ENCODE results near the gene SLCO3A1.

Gene SLCO3A1

DNA sequence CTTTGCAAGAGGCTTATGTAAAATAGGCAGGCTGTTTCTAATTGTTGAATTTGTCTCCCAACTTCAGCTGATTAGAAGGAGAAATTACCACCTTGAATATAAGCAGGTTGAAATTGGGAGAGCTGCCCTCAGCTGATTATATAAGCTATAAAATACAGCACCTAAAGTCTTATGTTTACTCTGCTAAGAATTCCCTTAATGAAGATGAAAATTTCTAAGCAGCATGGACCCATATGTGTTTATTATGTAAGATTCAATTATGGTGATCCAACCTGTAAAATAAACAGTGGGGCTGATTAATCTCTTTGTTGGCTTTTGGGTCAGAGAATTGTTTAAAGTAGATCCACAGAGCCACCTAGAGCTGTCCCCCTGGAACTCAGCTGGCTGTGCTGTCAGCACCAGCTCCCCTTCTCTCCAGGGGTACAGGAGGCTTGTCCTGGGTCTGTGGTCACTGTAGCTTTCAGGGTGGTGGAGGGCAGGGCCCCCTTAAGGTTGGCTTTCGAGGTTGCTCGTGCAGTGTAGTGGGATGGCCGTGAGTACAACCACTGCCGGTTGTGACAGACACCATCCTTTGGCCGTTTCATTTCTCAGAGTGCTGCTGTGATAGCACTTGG, 9.5 kb downstream of the SLCO3A1 start:
- no peak for DNase-seq

DNA sequence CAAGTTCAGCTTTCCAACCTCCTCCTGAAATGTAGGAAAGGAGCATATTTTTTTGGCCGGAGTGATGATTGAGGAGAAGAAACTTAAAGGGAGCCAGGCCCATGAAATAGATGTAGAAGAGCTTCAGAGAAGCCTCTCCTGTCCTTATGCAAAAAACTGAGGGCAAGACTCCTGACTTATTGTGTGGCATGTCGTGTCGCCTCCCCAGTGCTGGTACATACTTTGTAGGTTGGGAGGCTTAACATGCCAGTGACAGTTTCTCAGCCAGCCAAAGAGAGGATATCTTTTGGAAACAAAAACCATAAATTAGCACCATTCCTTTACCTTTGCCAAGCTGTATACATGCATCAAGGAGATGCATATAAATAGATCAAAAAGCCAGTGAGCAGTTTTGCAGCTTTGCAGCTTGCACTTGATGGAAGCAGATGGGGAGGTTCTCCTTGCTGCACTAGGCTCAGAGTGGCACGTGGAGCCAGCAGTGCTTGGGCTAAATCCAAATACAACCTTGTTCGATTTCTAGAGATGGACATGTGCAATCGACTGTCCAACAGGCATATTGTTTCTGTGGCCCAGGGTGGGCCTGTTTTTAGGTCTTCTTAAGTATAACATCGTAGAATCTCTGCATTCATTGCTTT, 10.2 kb downstream of the SLCO3A1 start:
- no peak for DNase-seq

DNA sequence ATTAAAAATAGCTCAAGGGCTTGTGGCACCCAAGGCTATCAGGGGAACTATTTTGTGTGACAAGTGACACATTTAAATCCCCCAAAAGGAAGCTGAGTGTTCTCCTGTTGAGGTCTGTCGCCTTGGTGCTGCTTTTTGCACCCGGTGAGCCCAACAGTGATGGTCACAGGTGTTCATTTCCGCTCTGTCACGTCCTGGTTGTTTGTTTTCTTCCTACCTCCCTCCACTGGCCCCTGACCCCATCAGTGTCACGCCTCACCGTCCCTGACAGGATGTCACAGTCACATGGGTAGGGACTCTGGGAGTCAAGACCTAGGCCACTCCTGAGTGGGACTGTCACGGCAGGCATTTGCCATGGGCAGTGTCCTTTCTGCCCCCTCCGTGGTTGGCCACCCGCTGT, 11.2 kb downstream of the SLCO3A1 start:
- no peak for DNase-seq

DNA sequence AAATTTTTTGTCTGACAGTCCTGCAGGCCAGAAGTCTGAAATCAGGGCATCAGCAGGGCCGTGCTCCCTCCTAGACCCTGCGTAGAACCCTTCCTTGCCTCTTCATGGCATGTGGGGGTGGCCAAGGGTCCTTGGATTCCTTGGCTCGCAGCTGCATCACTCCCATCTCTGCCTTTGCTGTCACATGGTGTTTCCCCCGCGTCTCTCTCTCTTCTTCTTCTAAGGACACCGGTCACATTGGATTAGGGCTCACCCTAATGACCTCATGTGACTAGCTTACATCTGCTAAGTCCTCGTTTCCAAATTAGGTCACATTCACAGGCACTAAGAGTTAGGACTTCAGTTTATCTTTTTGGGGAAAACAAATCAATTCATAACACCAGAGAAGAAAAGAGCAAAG, 12.0 kb downstream of the SLCO3A1 start:
- no peak for DNase-seq

DNA sequence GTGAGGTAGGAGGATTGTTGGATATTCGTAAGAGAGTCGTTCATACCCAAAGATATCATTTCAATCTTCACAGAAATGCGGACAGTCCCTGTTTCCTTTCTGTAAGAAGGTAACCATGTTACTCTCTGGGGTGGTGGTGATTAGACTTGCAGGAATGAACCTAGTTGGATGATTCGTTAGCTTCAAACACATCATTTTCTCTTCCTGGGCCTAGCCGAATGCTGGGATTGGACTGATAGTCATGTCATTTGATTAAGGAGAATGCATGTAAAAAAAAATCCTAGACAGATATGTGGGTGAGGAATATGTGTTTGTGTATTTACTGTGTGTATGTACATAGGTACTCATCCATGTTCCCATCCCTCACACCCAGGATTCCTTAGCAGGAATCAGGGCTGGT, 12.4 kb downstream of the SLCO3A1 start:
- DNase-seq = no peak

DNA sequence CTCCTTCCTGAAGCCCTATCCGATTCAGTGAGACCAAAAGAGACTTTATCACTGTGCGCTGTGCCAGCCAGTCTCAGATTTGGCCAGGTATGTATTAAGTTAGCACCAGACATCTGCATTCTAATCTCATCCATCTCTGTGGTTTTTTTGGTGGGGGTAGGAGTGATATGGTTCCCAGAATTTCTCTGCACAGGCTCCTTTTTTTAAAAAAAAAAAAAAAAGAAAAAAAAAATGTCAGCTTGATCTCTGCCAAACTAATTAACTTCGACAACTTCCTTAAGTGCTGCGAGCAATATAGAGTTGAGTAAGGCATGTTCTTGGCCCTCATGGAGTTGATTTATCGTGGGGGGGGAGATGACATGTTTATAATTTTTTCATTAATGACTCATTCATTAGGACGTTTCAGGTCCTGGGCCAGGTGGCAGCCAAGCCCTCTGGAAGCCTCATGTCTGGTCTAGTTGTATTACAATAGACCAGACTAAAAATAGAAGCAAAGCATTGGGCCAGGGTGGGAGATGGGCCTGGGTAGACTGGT, 12.9 kb downstream of the SLCO3A1 start:
- no peak for DNase-seq

DNA sequence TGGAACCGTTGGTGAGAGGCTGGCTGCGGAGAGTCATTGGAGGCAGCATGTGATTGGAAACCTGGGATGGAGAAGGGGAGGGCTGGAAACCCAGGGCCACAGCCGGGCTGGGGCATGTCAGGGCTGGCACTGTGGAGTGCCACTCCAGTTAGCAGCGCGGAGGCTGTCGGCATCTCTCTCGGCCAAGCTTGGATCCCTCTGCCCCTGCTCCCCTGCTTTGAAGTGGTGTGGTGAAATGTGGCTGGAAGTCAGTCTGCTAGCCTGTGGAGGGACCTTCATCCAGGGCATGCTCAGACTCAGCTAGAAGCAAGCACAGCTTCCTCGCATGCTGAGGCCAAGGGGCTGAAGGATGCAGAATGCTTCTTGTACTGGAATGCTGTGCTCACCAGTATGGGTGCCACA, 13.5 kb downstream of the SLCO3A1 start:
- DNase-seq = no peak

DNA sequence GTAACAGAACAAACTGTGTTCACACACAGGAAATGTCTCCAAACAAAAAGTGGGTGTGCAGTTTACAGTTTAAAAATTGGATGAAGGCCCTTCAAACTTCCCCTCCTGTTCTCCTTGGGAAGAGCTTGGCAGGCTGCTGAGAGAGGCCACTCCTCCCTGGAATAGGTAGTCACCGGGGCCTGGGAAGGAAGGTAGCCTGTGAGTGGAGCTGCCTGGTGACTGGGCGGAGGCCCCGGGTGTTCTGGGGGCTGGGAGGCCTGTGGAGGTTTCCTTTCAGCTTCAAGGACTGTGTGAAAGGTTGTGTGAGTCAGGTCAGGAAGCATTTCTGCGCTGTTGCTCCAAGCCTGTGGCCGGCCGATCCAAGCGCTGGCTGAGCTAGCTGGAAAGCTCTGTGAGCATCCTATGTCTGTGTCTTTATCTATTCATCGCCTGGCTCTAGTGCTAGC, 14.1 kb downstream of the SLCO3A1 start:
- no peak for DNase-seq

DNA sequence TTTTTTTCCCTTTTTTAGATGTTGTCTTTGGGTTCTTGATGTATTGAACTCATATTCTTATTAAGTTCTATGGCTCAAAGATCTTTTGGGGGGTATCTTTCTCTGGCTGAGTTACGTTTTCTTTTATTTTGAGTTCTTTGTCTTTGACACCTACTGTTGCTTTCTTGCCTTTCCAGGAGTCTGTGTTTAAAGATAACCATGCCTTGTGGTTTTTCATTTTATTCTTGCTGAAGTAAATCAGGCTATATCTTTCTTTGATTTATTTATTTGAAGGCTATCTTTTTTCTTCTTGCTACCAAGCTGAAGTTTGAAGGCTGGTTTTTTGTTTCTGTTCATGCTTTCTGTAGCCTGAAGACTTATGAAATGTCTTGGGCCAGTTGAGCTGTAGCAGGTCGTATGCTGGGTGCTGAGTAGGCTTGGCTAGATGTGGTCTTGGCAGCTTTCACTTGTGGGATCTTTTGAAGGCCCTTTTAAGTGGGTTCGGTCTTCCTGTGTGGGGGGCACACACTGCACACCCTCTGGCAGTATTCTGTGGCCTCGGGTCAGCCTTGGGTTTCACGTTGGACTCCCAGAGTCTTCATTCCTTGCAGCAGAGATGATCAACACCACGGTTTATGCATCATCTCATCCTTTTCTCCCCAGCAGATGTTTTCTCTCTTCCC, 17.5 kb downstream of the SLCO3A1 start:
- DNase-seq = no peak

DNA sequence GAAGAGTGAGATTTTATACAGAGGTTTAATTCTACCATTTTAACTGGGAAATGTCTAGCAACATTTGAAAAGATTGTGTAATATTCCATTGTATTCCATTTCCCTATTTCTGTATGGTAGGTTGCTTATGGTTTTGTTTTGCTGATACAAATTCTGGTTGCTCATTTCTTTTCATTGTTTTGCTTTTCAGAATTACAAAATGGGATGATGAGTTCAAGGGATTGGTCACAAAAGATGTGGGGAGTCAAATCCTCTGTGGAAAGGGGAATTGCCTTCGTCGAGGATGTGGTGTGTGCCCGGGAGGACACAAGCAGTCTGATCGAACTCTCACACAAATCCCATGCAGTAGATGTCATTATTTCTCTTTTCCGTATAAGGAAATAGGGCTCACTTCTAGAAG, 18.3 kb downstream of the SLCO3A1 start:
- DNase-seq = no peak

DNA sequence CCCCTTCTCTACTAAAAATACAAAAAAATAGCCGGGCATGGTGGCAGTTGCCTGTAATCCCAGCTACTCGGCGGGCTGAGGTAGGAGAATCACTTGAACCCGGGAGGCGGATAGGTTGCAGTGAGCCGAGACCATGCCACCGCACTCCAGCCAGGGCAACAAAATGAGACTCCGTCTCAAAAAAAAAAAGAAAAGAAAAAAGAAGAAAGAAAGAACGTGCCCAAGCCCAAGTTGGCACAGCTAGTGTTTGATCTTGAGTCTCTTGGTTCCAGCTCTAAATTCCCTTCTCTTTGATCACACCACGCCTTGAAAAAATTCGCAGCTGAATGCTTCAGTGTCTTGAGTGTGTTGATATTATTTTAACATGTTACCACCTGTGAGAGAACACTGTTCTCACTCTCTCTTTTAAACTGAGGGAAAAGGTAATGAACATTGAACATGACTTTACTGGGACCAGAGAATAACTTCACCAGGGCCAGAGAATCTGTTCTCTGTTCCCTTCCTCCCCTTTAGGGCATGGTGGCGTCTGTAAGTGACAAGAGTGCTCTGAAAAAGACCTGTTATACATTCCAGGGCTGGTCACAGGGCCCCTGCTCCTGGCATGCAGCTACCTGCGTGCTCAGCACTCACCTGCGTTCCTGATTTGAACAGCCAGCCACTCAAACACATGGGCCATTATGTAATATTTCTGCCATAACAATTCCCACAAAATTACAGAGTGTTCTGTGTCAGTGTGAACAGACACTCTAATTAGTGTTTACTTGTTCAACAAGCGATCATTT, 19.0 kb downstream of the SLCO3A1 start:
- DNase-seq = no peak

DNA sequence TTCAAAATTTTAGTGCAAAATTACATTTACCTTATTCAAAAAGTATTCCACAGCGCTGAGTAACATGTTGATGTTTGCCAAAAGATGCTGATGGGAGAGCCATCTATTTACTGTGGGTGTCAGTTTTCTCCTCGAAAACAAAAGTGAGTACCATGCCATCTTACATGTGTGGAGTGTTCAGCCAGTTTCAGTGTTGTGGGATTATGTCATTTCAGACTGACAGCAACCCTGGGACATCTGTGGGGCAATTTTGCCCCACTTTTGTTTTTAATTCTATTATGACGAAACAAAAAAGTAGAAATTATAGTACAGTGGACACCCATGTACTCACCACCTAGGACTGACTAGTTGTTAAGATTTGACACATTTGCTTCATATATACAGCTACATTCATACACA, 19.6 kb downstream of the SLCO3A1 start:
- no peak for DNase-seq

DNA sequence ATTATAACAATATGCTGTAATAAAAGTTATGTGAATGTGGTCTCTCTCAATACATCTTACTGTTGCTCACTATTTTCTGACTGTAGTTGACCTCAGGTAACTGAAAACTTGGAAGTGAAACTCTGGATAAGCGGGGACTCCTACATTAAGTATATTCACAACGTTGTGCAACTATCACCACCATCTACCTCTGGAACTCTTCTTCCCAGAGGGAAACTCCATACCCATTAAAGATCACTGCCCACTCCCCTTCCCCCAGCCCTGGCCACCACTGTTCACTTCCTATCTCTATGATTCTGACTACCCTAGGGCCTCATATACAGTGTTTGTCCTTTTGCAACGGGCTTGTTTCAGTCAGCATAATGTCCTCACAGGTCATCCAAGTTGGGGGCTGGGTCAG, 20.7 kb downstream of the SLCO3A1 start:
- no peak for DNase-seq

DNA sequence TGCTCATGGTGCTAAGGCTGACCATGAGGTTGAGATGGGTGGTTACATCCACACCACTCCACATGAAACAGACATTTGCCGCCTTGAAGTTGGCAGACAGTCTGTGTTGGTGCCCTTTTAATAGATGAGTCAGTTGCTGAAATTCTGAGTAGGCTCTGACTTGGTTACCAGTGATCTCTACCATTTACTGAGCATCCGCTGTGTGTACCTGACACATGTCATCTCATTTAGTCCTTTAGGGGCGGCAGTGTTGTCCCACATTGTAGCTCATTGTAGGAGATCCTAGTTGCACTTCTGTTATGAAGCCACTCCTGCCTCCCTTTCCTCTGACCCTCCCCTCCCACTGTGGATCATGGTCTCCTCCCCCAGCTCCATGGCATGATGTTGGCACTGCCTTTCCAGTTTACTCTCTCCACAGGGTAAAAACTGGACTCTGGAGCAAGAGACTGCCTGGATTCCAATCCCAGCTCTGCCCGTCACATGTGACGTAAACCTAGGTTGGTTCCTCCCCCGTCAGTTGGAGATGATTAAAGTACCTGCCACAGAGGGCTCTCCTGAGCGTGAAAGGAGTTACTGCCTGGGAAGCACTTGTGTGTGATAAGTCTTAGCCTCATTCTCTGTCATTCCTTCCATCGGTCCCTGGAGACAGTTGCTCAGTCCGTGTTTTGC, 21.6 kb downstream of the SLCO3A1 start:
- DNase-seq = no peak

DNA sequence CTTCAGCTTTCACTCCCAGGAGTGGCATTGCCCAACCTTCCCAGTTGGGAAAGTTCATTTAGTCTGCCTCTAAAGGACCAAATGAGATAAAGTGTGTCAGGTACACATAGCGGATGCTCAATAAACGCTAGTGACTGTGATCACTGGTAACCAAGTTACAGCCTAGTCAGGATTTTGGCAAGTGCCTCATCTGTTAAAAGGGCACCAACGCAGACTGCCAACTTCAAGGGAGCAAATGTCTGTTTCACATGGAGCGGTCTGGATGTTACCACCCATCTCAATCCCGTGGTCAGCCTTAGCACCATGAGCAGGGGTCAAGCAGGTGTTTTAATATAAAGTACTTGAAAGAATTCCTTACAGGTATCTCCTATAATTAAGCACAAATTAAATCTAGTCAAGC, 22.7 kb downstream of the SLCO3A1 start:
- no peak for DNase-seq

DNA sequence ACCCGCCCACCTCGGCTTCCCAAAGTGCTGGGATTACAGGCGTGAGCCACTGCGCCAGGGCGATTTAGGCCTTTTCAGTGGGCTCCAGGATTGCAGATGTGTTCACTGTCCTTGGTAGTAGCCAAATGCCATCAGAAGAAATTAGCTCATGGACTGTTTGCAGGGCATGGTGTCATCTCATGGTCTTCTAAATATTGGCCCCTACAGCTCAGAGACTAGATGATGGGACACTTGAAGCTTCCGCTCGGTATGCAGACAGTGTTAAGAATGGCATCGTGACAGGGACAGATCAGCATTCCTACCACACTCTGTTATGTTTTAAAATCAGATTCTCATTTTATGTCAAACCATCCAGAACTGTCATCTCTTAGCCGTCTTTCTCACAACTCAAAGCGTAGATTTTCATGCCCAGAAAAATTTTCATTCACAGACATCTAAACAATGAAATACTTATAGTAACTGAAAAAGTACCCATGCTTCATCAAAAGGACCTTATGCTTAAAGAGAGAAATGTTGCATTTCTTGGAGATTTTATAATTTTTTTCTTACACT, 24.9 kb downstream of the SLCO3A1 start:
- no peak for DNase-seq

DNA sequence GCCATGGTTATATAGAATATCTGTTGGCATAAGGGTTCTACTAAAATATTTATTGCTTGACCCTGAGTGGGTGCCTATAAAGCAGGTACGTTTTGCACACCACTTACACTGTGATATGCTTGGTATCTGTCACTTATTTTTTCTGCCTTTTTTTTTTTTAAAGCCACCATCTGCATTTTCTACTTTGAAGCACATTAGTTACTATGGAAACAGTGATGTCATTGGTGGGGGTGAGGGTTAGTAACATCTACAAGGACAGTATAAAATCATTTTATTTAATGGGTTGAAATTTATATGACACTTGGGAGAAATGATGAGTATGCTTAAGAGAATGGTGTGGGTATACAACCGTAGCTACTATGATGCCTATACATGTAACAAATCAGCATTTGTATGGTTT, 25.6 kb downstream of the SLCO3A1 start:
- DNase-seq = no peak

DNA sequence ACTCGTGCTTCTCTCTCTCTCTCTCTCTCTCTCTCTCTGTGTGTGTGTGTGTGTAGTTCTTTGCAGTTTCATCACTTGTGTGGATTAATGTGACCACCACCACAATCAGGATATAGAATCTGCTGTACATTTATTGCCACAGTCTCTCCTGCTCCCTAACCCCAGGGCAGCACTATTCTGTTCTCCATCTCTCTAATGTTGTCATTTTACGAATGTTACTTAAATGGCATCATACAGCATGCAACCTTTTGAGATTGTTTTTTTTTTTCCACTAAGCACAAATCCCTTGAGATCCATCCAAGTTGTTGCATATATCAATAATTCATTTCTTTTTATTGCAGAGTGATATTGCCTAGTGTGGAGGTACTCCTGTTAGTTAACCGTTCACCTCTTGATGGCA, 26.9 kb downstream of the SLCO3A1 start:
- DNase-seq = no peak

DNA sequence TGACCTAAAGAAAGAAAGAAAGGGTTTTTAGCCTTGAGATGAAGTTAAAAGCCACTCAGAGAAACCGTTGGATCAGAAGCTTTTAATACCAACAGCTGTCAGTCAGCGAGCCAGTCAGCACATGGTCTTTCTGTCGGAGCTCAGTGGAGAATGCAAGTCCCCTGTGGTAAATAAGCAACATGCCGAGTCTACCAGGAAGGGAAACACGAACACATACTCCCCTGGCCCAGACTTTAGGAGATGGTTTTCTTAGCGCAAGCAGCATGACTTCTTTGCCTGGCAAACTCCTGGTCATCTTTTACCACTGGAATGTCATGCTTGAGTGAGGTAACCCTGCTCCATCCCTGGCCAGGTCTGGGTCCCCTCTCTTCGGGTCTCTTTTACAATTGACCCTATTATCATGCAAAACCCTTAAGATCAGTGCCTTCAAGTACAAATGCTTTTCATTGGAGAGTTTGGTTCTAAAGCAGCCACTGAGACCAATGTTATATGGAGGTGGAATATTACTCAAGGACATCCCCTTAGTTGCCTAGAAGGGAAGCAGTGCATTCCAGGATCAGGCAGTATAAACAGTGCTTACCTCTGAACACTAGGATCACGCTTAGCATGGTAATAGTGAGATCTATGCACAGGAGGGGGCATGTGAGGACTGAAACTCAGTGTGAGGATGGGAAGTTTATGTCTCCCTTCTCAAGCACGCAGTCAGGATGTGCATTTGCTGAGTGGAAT, 28.2 kb downstream of the SLCO3A1 start:
- DNase-seq = no peak

DNA sequence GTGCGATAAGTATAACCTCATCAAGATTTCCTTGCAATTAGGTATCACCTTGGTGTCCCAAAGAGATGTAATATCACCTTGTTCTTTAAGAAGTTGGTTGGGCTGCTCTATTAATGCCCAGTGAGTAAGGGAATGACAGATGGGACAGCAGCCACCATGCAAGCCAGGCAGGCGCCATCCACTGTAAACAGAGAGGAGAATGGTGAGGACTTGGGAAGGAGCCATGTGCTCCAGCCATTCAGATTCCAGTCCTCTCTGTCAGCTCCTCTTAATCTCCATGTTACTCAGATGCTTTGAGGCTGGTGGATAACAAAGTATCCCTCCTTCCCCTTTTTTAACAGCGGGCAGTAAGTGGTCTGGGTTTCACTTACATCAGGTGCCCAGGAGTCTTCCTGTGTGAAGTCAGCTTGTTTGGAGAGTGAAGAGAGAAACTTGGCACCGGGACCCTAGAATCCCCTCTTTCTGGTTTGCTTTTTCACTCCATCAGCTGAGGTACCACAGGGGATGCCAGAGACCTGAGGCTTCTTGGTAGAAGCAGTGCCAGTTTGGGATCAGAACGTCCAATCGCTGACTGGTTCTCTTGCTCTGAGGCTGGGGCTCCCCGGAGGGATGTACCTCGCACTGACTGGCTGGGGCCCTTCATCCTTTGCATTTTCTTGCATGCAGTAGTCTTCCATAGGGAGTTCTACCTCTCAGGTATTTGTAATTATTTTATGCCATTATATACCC, 29.5 kb downstream of the SLCO3A1 start:
- no peak for DNase-seq

DNA sequence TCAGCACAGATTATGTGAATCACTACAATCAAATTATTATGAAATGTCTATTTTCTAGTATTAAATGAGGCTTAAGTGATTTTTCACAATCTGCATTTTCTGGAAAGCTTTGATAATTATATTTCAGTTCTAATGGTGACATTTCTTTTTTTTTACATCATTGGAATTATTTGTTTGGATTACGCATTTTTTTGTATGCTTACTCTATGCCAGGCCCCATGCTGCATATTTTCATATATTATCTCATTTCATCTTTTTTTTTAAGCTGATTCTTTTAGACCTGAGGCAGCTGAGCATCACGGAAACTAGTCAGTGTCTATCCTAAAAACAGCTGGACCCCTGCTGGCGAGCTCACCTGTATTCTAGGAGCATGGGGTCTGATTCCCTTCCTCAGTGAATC, 31.1 kb downstream of the SLCO3A1 start:
- DNase-seq = no peak

Measured in activated effector memory CD4-positive, alpha-beta T cell treated with anti-CD3 and anti-CD28 coated beads, Interleukin-2, amount 50 U/mL, for 16 hours (primary cell).